ENCODE data around the gene TGFB1I1.
"Not testable (repeated sequence)": the region's sequence is repeated elsewhere in the genome, so short reads cannot be mapped to it uniquely, and the experiment has no call there.

TGFB1I1 gene

DNA sequence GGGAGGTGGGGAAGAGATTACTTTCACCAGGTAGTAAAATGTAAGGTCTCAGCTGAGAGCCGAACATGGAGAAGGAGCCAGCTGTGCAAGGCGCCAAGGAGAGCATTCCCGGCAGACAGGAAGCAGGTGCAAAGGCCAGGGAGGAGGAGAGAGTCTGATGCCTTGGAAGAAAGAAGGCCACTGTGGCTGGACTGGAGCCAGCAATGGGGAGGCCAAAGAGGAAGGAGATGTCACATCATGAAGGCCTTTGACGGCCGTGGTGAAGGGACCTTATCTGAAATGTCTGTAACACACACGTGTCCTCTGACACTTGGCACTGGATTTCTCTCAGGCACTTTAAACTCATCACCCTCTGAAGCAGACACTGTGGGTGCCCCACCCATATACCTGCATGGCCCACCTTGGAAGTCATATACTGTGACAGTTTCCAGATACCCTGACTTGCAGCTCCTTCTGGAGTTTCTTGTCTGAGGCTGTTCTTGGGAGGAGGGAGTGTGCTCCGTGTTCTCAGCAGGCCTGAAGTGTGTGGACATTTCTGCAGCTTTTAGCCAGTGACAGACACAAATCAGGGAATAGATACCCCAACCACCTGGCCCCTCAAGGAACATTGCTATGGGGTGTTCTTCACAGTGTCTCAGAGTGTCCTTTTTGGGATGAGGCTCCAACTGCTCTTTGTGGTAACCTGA is 9.0 kb downstream of the TGFB1I1 start:
- DNase-seq: no peak

DNA sequence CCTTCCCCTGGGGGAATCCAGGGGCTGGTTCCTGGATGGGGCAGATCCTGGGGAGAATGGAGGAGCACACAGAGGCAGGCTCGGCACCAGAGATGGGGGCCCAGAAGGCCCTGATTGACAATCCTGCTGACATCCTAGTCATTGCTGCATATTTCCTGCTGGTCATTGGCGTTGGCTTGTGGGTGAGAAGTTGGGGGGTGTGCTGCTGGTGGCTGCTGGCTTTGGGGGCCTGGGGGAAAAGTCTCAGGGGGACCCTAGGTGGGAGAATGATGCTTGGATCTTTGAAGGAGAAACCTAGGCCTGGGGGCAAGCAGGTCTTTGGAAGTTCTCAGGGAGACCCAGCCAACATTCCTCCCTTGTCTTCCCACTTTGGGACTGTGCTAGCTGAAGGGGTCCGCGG is 11.1 kb downstream of the TGFB1I1 start, which contains the start of gene SLC5A2:
Gene SLC5A2, plus strand, starts transcription at position 43 of the 400 bp plus-strand sequence. Its CDS starts 14 bp downstream, at position 57.
- no peak for DNase-seq
- in situ Hi-C loops (cut with HindIII; ENCODE audit: low pct_ligation_motif_present, low pct_unique_long_range_greater_than_20kb, low sequenced_read_pairs): no loop called here

More for the DNA sequence above, 9.0 kb downstream of the TGFB1I1 start:
- in situ Hi-C loops (cut with HindIII; ENCODE audit: low pct_ligation_motif_present, low pct_unique_long_range_greater_than_20kb, low sequenced_read_pairs): no loop called here

DNA sequence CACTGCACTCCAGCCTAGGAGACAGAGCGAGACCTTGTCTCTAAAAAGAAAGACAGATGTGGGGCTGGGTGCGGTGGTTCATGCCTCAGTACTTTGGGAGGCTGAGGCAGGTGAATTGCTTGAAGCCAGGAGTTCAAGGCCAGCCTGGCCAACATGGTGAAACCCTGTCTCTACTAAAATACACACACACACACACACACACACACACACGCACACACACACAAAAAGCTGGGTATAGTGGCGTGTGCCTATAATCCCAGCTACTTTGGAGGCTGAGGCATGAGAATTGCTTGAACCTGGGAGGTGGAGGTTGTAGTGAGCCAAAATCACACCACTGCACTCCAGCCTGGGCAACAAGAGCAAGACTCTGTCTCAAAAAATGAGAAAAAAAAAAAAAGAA is 12.1 kb downstream of the TGFB1I1 start:
- DNase-seq; in situ Hi-C loops (cut with HindIII; ENCODE audit: low pct_ligation_motif_present, low pct_unique_long_range_greater_than_20kb, low sequenced_read_pairs): not testable (repeated sequence)

DNA sequence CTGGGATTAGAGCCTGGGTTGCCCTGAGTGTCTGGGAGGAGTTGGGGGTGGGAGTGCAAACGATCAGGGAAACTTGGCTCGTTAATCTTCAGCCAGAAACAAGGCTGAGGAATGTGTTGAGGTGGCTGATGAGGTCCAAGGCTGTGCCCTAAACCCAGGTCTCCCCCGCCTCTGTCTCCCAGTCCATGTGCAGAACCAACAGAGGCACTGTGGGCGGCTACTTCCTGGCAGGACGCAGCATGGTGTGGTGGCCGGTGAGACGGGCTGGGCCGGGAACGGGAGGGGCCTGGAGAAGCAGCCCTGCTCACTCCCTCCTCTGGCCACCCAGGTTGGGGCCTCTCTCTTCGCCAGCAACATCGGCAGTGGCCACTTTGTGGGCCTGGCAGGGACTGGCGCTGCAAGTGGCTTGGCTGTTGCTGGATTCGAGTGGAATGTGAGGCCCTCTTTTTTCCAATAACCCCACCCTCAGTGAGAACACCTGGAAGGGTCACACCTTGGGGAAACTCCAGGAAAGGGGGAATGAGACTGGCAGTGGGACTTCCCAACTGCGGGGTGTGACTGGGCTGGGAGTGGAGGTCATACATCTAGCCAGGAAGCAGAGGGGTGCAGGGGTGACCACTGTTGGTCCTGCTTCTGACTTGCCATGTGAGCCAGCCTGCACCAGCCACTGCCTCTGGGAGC is 12.7 kb downstream of the TGFB1I1 start:
- in situ Hi-C loops (cut with HindIII; ENCODE audit: low pct_ligation_motif_present, low pct_unique_long_range_greater_than_20kb, low sequenced_read_pairs): no loop called here

GRCh38 chr16:31485571-31485970 is 13.6 kb downstream of the TGFB1I1 start:
- DNase-seq: no peak
- in situ Hi-C loops (cut with HindIII; ENCODE audit: low pct_ligation_motif_present, low pct_unique_long_range_greater_than_20kb, low sequenced_read_pairs): no loop called here

More for the DNA sequence above, 12.7 kb downstream of the TGFB1I1 start:
- peak; percentile 93 for DNase-seq

GRCh38 chr16:31486045-31486444 is 14.1 kb downstream of the TGFB1I1 start:
- in situ Hi-C loops (cut with HindIII; ENCODE audit: low pct_ligation_motif_present, low pct_unique_long_range_greater_than_20kb, low sequenced_read_pairs): no loop called here
- DNase-seq: no peak

GRCh38 chr16:31487071-31487719 is 15.2 kb downstream of the TGFB1I1 start:
- in situ Hi-C loops (cut with HindIII; ENCODE audit: low pct_ligation_motif_present, low pct_unique_long_range_greater_than_20kb, low sequenced_read_pairs): no loop called here
- no peak for DNase-seq

GRCh38 chr16:31487720-31488467 is 15.9 kb downstream of the TGFB1I1 start:
- in situ Hi-C loops (cut with HindIII; ENCODE audit: low pct_ligation_motif_present, low pct_unique_long_range_greater_than_20kb, low sequenced_read_pairs): no loop called here

DNA sequence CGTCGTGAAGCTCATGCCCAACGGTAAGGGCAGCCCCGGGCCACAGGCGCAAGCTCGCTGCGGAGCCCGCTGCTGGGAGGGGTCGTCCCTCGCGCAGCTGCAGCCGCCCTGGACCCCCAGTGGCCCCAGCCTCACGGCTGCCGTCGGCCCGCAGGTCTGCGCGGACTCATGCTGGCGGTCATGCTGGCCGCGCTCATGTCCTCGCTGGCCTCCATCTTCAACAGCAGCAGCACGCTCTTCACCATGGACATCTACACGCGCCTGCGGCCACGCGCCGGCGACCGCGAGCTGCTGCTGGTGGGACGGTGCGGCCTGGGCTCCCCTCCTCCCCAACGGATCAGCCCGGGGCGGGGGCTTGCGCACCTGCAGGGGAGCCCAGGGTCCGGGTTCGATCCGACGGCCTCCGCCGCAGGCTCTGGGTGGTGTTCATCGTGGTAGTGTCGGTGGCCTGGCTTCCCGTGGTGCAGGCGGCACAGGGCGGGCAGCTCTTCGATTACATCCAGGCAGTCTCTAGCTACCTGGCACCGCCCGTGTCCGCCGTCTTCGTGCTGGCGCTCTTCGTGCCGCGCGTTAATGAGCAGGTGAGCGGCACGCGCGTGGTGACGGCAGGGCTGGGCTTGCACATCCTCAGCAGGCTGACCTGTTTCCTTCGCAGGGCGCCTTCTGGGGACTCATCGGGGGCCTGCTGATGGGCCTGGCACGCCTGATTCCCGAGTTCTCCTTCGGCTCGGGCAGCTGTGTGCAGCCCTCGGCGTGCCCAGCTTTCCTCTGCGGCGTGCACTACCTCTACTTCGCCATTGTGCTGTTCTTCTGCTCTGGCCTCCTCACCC is 16.7 kb downstream of the TGFB1I1 start:
- no peak for DNase-seq
- in situ Hi-C loops (cut with HindIII; ENCODE audit: low pct_ligation_motif_present, low pct_unique_long_range_greater_than_20kb, low sequenced_read_pairs): no loop called here

More at GRCh38 chr16:31487720-31488467, 15.9 kb downstream of the TGFB1I1 start:
- DNase-seq: peak; percentile 79

- no peak for DNase-seq
- in situ Hi-C loops (cut with HindIII; ENCODE audit: low pct_ligation_motif_present, low pct_unique_long_range_greater_than_20kb, low sequenced_read_pairs): no loop called here
These were observed 17.3 kb downstream of the TGFB1I1 start for GRCh38 chr16:31489298-31489564.

GRCh38 chr16:31489616-31490584 is 17.9 kb downstream of the TGFB1I1 start:
- DNase-seq: no peak
- in situ Hi-C loops (cut with HindIII; ENCODE audit: low pct_ligation_motif_present, low pct_unique_long_range_greater_than_20kb, low sequenced_read_pairs): no loop called here

GRCh38 chr16:31491778-31492418 is 19.9 kb downstream of the TGFB1I1 start:
- no peak for DNase-seq
- in situ Hi-C loops (cut with HindIII; ENCODE audit: low pct_ligation_motif_present, low pct_unique_long_range_greater_than_20kb, low sequenced_read_pairs): no loop called here

- no peak for DNase-seq
- in situ Hi-C loops (cut with HindIII; ENCODE audit: low pct_ligation_motif_present, low pct_unique_long_range_greater_than_20kb, low sequenced_read_pairs): no loop called here
These were observed 21.7 kb downstream of the TGFB1I1 start for GRCh38 chr16:31493506-31494125.

DNA sequence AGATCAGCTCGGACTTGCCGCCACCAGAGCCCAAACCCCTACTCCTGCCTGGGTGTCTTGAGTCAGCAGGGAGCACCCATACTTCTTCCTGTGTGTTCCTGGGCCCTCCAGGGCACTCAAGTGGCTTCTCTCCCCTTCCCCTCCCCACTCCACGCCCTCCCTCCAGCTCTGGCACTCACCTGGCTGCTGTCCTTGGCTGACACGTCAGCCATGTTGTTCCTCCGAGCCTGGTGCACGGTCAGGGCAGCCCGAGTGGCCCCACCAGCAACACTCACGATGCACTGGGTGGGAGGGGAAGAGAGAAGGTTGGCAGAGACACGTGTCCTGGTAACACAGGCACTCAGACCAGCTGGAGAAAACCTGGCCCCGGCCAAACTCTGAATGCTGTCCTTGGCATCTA is 24.7 kb downstream of the TGFB1I1 start:
- in situ Hi-C loops (cut with HindIII; ENCODE audit: low pct_ligation_motif_present, low pct_unique_long_range_greater_than_20kb, low sequenced_read_pairs): no loop called here
- no peak for DNase-seq

DNA sequence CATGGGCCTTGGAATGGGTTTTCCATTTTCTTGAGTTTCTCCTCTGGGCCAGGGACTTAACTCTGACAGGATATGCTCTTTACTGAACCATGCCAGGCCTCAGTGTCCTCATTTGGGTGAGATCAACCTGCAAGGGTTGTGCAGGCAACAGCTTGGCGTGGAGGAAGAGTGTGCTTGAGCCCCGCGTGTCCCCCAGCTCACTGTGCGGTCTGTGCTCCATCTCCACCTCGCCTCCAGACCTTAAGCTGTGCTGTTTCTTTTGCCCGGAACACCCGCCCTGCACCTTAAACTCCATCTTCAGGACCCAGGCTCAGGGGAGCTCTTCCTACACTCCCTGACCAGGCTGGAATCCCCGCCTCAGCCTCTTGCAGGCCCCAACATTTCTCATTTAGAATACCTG is 26.5 kb downstream of the TGFB1I1 start:
- no peak for DNase-seq
- in situ Hi-C loops (cut with HindIII; ENCODE audit: low pct_ligation_motif_present, low pct_unique_long_range_greater_than_20kb, low sequenced_read_pairs): no loop called here

- DNase-seq: no peak
- in situ Hi-C loops (cut with HindIII; ENCODE audit: low pct_ligation_motif_present, low pct_unique_long_range_greater_than_20kb, low sequenced_read_pairs): no loop called here
These were observed 28.0 kb downstream of the TGFB1I1 start for GRCh38 chr16:31499928-31500327.
